AG04450 (cell line): Measurements from ENCODE around the gene ECHDC3. TPM values are rescaled to one million over a fixed set of nuclear protein-coding genes. Genes with fewer than 3 reads are reported as not detected.
"Not testable (repeated sequence)": the region's sequence is repeated elsewhere in the genome, so short reads cannot be mapped to it uniquely, and the experiment has no call there.

ENCODE experiments used
- CTCF ChIA-PET: fragments of 300-600, 350-600 bp; formaldehyde crosslinking; extraction: SDS; loops from one replicate; lab custom pipeline; 2022; ENCODE audit warnings: antibody characterized with exemption, inconsistent platforms; lab: Charles Lee
- POLR2A ChIA-PET: fragments of 350-600 bp; formaldehyde crosslinking; extraction: SDS; loops from one replicate; lab custom pipeline; 2021; ENCODE audit warnings: antibody characterized with exemption, inconsistent platforms; lab: Yijun Ruan, JAX
- DNase-seq: peaks from one replicate; pipeline ENCODE4 v3.0.0-alpha.2; 2011; ENCODE audit warnings: low read depth, low spot score
- H3K27ac ChIP-seq: one replicate; pipeline ENCODE4 v1.5.1; 2012; ENCODE audit warnings: low read depth, low read length, control low read depth
- H3K27me3 ChIP-seq: one replicate; pipeline ENCODE4 v1.6.0; 2012; ENCODE audit warnings: low read length; ENCODE audit not compliant: control insufficient read depth, insufficient read depth
- H3K4me3 ChIP-seq: 2 replicates; pipeline ENCODE4 v1.5.1; 2011; ENCODE audit warnings: mild to moderate bottlenecking, low read depth, low read length, control low read depth
- H3K9me3 ChIP-seq: 2 replicates; pipeline ENCODE4 v1.5.1; 2012; ENCODE audit warnings: low read length; ENCODE audit not compliant: control insufficient read depth, insufficient read depth
- polyA plus RNA-seq: library from polyadenylated mRNA; depleted of rRNA; stranded (reverse); fragments of >200 nt; gene quantifications from 2 replicates; pipeline ENCODE4 v1.2.3, GENCODE V29; 2011
- TF ChIP-seq, protein P1 (sequence below): IDR thresholded peaks from 2 replicates; pipeline ENCODE4 v1.5.1; 2011; ENCODE audit warnings: low read depth, low read length, control low read depth, inconsistent platforms

The ECHDC3 gene
- polyA plus RNA-seq, 1 experiment, result 1.3 TPM

DNA sequence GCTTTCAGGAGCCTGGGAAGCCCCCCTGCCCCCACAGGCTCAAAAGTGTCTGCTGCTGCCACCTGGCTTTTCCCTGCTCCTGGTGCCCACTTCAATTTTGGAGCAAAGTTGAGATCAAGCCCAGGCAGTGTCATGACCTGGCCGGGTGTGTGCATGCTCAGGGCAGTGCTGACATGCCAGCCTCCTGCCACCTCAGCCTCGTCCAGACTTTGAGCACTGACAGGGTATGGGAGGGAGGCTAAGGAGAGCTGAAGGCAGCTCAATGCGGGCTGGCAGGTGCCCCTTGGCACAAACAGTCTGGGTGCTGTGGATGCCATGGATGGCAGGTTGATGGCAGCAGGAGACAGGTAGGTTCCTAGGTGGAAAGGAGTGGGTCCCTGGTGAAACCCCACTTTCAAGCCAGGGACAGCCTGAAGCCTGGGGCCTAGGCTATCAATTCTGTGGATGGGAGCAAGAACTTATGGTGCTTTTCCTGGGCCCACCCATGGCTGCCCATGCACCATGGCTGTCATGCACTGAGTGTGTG is 12.3 kb upstream of the ECHDC3 start:
- Histone ChIP-seq H3K27ac (no peak overlapping the region), H3K4me3 (no peak overlapping the region), H3K27me3 (peaks cover 3% of the 10 kb centered on the region), H3K9me3 (peaks cover 7% of the 10 kb centered on the region)
- no peak for DNase-seq
- TF ChIP-seq, protein P1, sequence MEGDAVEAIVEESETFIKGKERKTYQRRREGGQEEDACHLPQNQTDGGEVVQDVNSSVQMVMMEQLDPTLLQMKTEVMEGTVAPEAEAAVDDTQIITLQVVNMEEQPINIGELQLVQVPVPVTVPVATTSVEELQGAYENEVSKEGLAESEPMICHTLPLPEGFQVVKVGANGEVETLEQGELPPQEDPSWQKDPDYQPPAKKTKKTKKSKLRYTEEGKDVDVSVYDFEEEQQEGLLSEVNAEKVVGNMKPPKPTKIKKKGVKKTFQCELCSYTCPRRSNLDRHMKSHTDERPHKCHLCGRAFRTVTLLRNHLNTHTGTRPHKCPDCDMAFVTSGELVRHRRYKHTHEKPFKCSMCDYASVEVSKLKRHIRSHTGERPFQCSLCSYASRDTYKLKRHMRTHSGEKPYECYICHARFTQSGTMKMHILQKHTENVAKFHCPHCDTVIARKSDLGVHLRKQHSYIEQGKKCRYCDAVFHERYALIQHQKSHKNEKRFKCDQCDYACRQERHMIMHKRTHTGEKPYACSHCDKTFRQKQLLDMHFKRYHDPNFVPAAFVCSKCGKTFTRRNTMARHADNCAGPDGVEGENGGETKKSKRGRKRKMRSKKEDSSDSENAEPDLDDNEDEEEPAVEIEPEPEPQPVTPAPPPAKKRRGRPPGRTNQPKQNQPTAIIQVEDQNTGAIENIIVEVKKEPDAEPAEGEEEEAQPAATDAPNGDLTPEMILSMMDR, result no peak
- ChIA-PET POLR2A (no interaction called here), CTCF (interaction anchor here (0.5 to 1.3 kb wide), 2 partner anchors 28 to 317 kb away, joined by 3 to 5 read pairs; no protein-coding TSS in a partner anchor)

DNA sequence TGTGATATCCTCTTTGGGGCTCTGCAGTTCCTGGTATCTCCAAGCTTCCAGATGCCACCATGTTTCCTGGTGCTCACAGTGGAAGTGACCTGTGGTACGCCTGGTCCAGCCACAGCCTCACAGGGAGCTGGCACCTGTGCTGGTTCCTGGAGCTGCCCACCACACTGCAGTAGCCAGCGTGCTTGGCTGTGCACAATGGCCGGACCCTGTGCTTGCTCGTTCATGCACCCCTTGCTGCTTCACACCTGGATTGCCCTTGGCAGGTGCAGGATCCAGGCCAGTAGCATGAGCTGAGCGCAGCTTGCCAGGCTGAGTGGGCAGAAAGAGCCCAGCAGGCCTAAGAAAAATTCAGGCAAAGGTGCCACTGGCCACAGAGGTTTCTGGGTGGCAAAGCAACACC is 11.4 kb upstream of the ECHDC3 start:
- ChIA-PET POLR2A (no interaction called here), CTCF (interaction anchor here (0.8 to 1.3 kb wide), 2 partner anchors 27 to 215 kb away, joined by 3 read pairs; no protein-coding TSS in a partner anchor)
- TF ChIP-seq, protein P1, result no peak

DNA sequence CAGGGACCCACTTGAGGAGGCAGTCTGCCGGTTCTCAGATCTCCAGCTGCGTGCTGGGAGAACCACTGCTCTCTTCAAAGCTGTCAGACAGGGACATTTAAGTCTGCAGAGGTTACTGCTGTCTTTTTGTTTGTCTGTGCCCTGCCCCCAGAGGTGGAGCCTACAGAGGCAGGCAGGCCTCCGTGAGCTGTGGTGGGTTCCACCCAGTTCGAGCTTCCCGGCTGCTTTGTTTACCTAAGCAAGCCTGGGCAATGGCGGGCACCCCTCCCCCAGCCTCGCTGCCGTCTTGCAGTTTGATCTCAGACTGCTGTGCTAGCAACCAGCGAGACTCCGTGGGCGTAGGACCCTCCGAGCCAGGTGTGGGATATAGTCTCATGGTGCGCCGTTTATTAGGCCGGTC is 5.4 kb upstream of the ECHDC3 start:
- CTCF ChIA-PET, H3K4me3 ChIP-seq, H3K27ac ChIP-seq, H3K9me3 ChIP-seq, DNase-seq, POLR2A ChIA-PET, H3K27me3 ChIP-seq: not testable (repeated sequence)

More for the DNA sequence above, 11.4 kb upstream of the ECHDC3 start:
- Histone ChIP-seq H3K27me3 (peaks cover 3% of the 10 kb centered on the region), H3K27ac (no peak overlapping the region), H3K9me3 (peaks cover 7% of the 10 kb centered on the region), H3K4me3 (no peak overlapping the region)
- DNase-seq, result no peak

DNA sequence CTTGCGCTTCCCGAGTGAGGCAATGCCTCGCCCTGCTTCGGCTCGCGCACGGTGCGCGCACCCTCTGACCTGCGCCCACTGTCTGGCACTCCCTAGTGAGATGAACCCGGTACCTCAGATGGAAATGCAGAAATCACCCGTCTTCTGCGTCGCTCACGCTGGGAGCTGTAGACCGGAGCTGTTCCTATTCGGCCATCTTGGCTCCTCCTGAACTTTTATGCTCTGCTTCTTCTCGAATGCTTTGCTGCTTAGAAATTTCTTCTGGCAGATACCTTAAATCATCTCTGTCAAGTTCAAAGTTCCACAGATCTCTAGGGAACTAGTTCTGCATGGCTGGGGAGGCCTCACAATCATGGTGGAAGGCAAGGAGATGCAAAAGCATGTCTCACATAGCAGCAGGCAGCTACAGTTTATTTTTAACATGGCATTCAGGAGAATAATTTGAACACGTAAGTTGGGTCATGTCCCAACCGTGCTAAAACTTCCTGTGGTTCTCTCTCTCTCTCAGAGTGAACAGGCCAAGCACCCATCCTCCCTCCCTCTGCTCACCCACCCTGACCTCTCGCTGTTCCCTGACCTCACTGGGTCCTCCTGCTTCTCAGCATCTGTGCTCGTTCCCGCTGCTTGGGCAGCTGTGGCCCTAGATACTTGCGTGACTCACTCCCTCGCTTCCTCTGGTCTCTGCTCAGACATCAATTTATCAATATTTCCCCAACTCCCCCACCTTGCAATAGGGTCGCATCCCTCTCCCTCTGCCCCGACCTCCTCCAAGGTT is 4.7 kb upstream of the ECHDC3 start:
- H3K4me3 ChIP-seq, DNase-seq, H3K9me3 ChIP-seq, H3K27me3 ChIP-seq, POLR2A ChIA-PET, CTCF ChIA-PET, H3K27ac ChIP-seq: not testable (repeated sequence)

DNA sequence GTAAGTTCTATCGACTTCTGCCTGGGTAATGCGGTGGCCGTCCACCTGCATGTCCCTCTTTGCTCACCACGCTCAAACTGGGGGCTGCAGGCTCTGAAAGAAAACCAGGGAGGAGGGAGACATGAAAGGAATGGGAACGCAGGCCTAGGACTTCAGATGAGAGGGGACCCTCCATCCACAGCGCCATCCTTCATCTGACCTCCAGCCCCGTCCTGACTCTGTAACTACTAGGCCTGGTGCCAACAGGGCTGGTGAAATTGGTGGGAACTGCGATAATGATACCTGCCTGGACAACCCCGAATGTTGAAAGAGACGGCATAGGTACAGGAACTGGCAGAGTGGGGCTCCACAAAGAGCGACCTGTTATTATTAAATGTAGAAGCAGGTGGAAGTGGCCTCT is 1.3 kb upstream of the ECHDC3 start:
- peaks cover 11% of the 10 kb centered on the region; the same call in 1 of the 2 replicates for H3K9me3 ChIP-seq
- H3K27ac ChIP-seq, result no peak overlapping the region
- ChIA-PET POLR2A (no interaction called here), CTCF (no interaction called here)
- peaks cover 2% of the 10 kb centered on the region for H3K27me3 ChIP-seq
- TF ChIP-seq, protein P1, result no peak
- no peak overlapping the region for H3K4me3 ChIP-seq
- DNase-seq, result no peak

DNA sequence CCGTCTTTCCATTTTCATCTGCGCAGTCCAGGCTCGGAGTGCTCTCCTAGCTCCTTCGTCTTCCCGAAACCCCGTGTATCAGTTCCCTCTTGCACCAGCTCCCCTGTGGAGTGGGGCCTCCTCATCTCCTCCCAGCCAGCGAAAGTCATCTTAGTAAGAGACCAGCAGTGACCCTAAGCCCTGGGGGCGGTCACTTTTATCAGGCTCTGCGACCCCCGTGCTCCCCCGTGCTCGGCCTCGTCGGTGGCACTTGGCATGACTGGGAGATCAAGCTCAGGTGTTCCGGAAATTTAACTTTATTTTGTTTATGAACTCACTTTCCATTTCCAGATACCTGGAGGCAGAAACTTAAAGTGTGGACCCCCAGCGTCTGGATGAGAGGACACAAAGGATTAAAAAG is 574 bp upstream of the ECHDC3 start:
- Histone ChIP-seq H3K4me3 (peak overlapping the region; percentile 41; the same call in 1 of the 2 replicates), H3K27me3 (peaks cover 2% of the 10 kb centered on the region), H3K27ac (no peak overlapping the region), H3K9me3 (peaks cover 11% of the 10 kb centered on the region; the same call in 1 of the 2 replicates)
- ChIA-PET CTCF (no interaction called here), POLR2A (no interaction called here)
- TF ChIP-seq, protein P1, result no peak
- no peak for DNase-seq
